ENCODE measurements around the gene FYB1.

GRCh38 chr5:39143151-39143860, 76.1 kb downstream of the FYB1 start:
- TF ChIP-seq YY1 (IDR thresholded peaks at IDR 0.05; ENCODE audit: extremely low read depth, insufficient replicate concordance, low read depth, low read length) (no peak), POLR2A (IDR thresholded peaks at IDR 0.05; ENCODE audit: borderline replicate concordance, extremely low read depth, insufficient read depth, insufficient read length) (no peak), CTCF (IDR thresholded peaks at IDR 0.05 in 2 of 3, conservative IDR thresholded peaks at IDR 0.05 in 1 of 3; ENCODE audit: borderline replicate concordance in 1 of 3, insufficient read depth in 1 of 3, low read depth in 2 of 3, low read length in 2 of 3) (no peak), MAX (IDR thresholded peaks at IDR 0.05) (no peak), EZH2 (IDR thresholded peaks at IDR 0.05) (no peak), POLR2AphosphoS5 (IDR thresholded peaks at IDR 0.05; ENCODE audit: low read depth, low read length) (no peak)

All from HCT116 (cell line).